Kidney epithelial cell (primary cell): ENCODE data around the gene TOPORS. TPM values are rescaled to one million over a fixed set of nuclear protein-coding genes. Genes with fewer than 3 reads are reported as not detected.

Experiments
- total RNA-seq: library from RNA; depleted of rRNA; stranded (reverse); fragments of >200 nt; gene quantifications from 2 replicates; pipeline ENCODE4 v1.2.3, GENCODE V29; 2015

The TOPORS gene
- total RNA-seq, 1 donor from 2014 or later, result 15.4 TPM

Other genes with a start within 250 kb of the TOPORS start
- 30.9 and 39.1 TPM in 2 replicates for gene ACO1, start 167.9 kb downstream of the TOPORS start, total RNA-seq
- gene RIGI, start 26.4 kb downstream of the TOPORS start, total RNA-seq, result 17.4 and 18.7 TPM in 2 replicates
- 4.1 and 5.8 TPM in 2 replicates for gene SMIM27, start 259 bp downstream of the TOPORS start, total RNA-seq
- 37.1 and 45.1 TPM in 2 replicates for gene NDUFB6, start 20.6 kb upstream of the TOPORS start, total RNA-seq
- under 0.01 TPM in 1 of 2 replicates, not detected in the other for gene TAF1L, start 83.1 kb upstream of the TOPORS start, total RNA-seq
- not detected in 2 replicates for gene TMEM215, start 231.0 kb upstream of the TOPORS start, total RNA-seq